Activated B cell treated with CpG ODN at 0.5 μM for 24 hours (primary cell): ENCODE data around the gene OSTN. TPM values are rescaled to one million over a fixed set of nuclear protein-coding genes. Genes with fewer than 3 reads are reported as not detected.
"Not testable (repeated sequence)": the region's sequence is repeated elsewhere in the genome, so short reads cannot be mapped to it uniquely, and the experiment has no call there.

Source experiments
- ATAC-seq: fragments of 200-7000 bp; cut with Tn5 transposase; one replicate; pipeline ENCODE4 v1.10.0; 2021; ENCODE audit warnings: low read depth, mild to moderate bottlenecking, moderate library complexity
- CTCF ChIA-PET: fragments of 350-600 bp; sonication (Branson Sonifier 250); formaldehyde crosslinking; loops from one replicate; lab custom pipeline; 2021; ENCODE audit warnings: antibody characterized with exemption; lab: Charles Lee
- POLR2A ChIA-PET: fragments of 350-600 bp; sonication (Branson Sonifier 250); formaldehyde crosslinking; loops from one replicate; lab custom pipeline; 2021; ENCODE audit warnings: antibody characterized with exemption; lab: Charles Lee
- DNase-seq: peaks from one replicate; pipeline ENCODE4 v3.0.0; 2022
- H3K27ac Mint-ChIP-seq: one replicate; pipeline ENCODE4 v1.8.0; 2020; ENCODE audit warnings: mixed read lengths
- H3K27me3 Mint-ChIP-seq: one replicate; pipeline ENCODE4 v1.8.0; 2021; ENCODE audit warnings: mixed read lengths
- H3K36me3 Mint-ChIP-seq: one replicate; pipeline ENCODE4 v1.8.0; 2021; ENCODE audit warnings: low read depth, mixed read lengths
- H3K4me1 Mint-ChIP-seq: one replicate; pipeline ENCODE4 v1.8.0; 2021; ENCODE audit warnings: mixed read lengths
- H3K4me3 Mint-ChIP-seq: one replicate; pipeline ENCODE4 v1.8.0; 2020; ENCODE audit warnings: mild to moderate bottlenecking, mixed read lengths
- H3K9me3 Mint-ChIP-seq: one replicate; pipeline ENCODE4 v1.8.0; 2020; ENCODE audit warnings: mixed read lengths
- intact Hi-C: fragments of 100-400 bp; cut with micrococcal nuclease; formaldehyde crosslinking; loops from one replicate; pipeline ENCODE4 v1.15.1; 2024
- total RNA-seq: library from RNA; stranded (reverse); gene quantifications from 2 replicates; pipeline ENCODE4 v1.2.3, GENCODE V29; 2022
- TF ChIP-seq, protein P1 (sequence below): fragments of 200-600 bp; IDR thresholded peaks from one replicate; pipeline ENCODE4 v1.8.0; 2022; ENCODE audit warnings: antibody characterized with exemption, mild to moderate bottlenecking

Gene OSTN
- total RNA-seq, 1 donor from 2014 or later: not detected

DNA sequence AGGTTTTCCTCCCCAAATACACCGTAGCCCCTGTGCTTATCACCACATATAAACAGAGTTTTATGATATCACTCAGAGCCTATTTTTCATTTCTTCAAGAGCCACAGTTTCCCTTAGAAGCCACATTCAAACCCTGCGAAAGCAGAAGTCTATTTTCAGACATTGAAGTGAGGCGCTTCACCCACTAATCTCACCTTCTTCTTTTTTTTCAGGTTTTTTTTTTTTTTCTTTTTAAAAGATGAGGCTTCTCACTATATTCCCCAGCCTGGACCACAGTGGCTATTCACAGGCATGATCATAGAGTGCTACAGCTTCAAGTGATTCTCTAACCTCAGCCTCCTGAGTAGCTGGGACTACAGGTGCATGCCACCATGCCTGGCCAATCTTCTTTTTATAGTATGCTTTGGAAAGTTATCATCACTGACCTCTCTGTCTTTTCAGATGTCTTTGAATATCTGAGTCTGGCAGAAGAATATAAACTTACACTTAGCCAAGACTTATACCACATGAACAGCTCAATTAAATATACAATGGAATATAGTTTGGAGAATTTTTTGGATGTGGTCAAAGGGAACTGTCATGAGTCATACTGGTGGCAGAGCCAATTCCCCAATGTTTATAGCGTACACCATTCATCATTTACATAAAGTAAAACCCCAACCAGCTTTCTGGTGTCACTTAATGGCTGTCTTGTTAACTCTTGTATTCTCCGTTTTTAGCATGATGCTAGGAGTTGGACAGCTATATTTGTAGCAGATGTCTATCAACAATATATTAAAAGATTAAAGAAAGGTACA, 70.4 kb downstream of the OSTN start:
- Mint-ChIP-seq H3K36me3 (no peaks in the 10 kb centered on the region), H3K27me3 (no peaks in the 10 kb centered on the region), H3K9me3 (peaks cover 2% of the 10 kb centered on the region), H3K4me3 (peak overlapping the region; percentile 68), H3K4me1 (peaks cover 51% of the 10 kb centered on the region), H3K27ac (peak overlapping the region; percentile 92)
- ATAC-seq (peak; percentile 64), DNase-seq (no peak)
- ChIA-PET CTCF (no interaction called here), POLR2A (interaction anchor here (0.6 to 4.5 kb wide), 11 partner anchors 10 to 93 kb away, joined by 3 to 25 read pairs (median 3); partner anchors contain the start of genes CCDC50 and UTS2B)
- intact Hi-C loops: loop anchor here (1.0 to 2.0 kb wide), 5 partner anchors 10 to 59 kb away; partner anchors contain the start of gene CCDC50
- TF ChIP-seq, protein P1, sequence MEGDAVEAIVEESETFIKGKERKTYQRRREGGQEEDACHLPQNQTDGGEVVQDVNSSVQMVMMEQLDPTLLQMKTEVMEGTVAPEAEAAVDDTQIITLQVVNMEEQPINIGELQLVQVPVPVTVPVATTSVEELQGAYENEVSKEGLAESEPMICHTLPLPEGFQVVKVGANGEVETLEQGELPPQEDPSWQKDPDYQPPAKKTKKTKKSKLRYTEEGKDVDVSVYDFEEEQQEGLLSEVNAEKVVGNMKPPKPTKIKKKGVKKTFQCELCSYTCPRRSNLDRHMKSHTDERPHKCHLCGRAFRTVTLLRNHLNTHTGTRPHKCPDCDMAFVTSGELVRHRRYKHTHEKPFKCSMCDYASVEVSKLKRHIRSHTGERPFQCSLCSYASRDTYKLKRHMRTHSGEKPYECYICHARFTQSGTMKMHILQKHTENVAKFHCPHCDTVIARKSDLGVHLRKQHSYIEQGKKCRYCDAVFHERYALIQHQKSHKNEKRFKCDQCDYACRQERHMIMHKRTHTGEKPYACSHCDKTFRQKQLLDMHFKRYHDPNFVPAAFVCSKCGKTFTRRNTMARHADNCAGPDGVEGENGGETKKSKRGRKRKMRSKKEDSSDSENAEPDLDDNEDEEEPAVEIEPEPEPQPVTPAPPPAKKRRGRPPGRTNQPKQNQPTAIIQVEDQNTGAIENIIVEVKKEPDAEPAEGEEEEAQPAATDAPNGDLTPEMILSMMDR: no peak

DNA sequence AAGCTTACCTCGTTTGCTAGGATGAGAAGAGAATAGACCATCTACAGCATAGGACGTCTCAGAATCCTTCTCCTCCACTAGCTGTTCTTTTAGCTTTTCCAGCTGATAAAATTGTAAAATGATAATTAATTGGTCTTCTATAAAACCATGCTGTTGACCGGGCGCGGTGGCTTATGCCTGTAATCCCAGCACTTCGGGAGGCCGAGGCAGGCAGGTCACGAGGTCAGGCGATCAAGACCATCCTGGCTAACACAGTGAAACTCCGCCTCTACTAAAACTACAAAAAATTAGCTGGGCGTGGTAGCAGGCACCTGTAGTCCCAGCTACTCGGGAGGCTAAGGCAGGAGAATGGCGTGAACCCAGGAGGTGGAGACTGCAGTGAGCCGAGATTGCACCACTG, 76.2 kb downstream of the OSTN start:
- Mint-ChIP-seq H3K27ac (peak overlapping the region; percentile 74), H3K4me1 (peaks cover 25% of the 10 kb centered on the region), H3K4me3 (peak overlapping the region; percentile 61)
- CTCF ChIA-PET, ATAC-seq, intact Hi-C loops, H3K9me3 Mint-ChIP-seq, H3K36me3 Mint-ChIP-seq, H3K27me3 Mint-ChIP-seq, DNase-seq: not testable (repeated sequence)
- POLR2A ChIA-PET: interaction anchor here (1.5 kb wide), 1 partner anchor 15 kb away, joined by 4 read pairs; no protein-coding TSS in a partner anchor

DNA sequence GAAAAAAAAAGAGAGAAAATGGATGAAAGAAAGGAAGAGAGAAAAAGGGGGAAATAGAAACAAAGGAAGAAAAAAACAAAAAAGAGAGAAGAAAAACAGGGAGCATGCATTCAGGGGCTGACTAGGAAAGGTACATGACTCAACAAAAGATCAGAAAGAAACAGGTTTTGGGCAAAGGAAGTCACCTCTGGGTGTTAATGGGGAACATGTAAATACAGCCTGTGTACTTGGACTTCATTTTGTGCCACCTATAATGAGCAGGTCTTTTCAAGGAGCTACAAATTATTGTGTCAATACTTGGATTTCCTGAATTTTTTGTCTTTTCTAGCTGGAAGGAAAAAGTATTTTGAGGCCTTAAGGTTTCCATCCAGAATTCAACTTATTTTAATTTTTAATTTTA, 76.7 kb downstream of the OSTN start:
- peaks cover 20% of the 10 kb centered on the region for H3K4me1 Mint-ChIP-seq
- ATAC-seq (no peak), DNase-seq (no peak)
- peak overlapping the region; percentile 61 for H3K4me3 Mint-ChIP-seq
- H3K27ac Mint-ChIP-seq: peak overlapping the region; percentile 74
- H3K36me3 Mint-ChIP-seq: no peaks in the 10 kb centered on the region
- H3K9me3 Mint-ChIP-seq: no peaks in the 10 kb centered on the region
- ChIA-PET CTCF (interaction anchor here (0.9 kb wide), 1 partner anchor 38 kb away, joined by 3 read pairs; no protein-coding TSS in a partner anchor), POLR2A (interaction anchor here (1.5 kb wide), 1 partner anchor 15 kb away, joined by 4 read pairs; no protein-coding TSS in a partner anchor)
- no peaks in the 10 kb centered on the region for H3K27me3 Mint-ChIP-seq
- intact Hi-C loops: no loop called here
- TF ChIP-seq, protein P1: no peak

DNA sequence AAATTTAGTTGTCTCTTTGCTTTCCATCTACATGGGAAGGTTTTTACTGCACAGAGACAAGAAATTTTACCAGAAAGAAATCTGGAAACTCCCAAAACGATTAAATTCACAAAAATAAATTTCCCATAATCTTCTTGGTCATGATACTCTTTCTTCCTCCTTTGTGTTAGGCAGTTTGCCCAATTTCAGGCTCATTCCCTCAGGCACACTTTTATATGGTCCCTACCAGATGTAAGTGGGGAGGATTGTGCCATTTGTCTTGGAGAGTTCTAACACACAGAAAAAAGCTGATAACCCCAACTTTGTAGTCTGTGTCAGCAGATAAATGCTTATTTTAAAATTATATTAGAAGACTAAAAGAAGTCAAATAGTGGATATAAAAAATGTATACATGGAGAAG, 81.1 kb downstream of the OSTN start:
- H3K4me1 Mint-ChIP-seq: peaks cover 24% of the 10 kb centered on the region
- DNase-seq: no peak
- no peak overlapping the region for H3K27ac Mint-ChIP-seq
- H3K4me3 Mint-ChIP-seq: no peak overlapping the region
- peaks cover under 1% of the 10 kb centered on the region for H3K9me3 Mint-ChIP-seq
- TF ChIP-seq, protein P1: no peak
- intact Hi-C loops: no loop called here
- ChIA-PET POLR2A (interaction anchor here (1.5 kb wide), 2 partner anchors 10 kb away, joined by 3 to 5 read pairs; no protein-coding TSS in a partner anchor), CTCF (no interaction called here)
- no peak for ATAC-seq
- no peaks in the 10 kb centered on the region for H3K36me3 Mint-ChIP-seq
- H3K27me3 Mint-ChIP-seq: no peaks in the 10 kb centered on the region

DNA sequence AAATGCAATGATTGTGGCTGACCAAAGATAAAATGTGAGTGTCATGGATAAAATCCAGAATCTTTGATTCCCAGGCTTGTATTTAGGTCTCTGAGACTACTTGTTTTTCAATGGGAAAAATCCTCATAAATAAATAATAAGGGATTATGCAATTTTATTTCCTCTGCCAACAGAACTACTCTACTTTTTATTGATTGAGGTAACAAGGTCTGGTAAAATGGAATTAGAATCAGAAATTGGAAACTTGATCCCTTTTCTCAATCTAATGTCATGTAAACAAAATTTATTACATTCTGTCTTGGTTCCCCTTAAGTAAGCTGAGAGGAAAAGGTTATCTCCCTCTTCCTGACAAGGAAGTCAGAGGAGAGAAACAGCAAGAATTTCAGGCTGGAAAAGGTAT, 81.8 kb downstream of the OSTN start:
- Mint-ChIP-seq H3K27ac (no peak overlapping the region), H3K9me3 (peaks cover 3% of the 10 kb centered on the region), H3K4me3 (no peak overlapping the region), H3K36me3 (no peaks in the 10 kb centered on the region), H3K27me3 (no peaks in the 10 kb centered on the region), H3K4me1 (peaks cover 19% of the 10 kb centered on the region)
- TF ChIP-seq, protein P1: no peak
- DNase-seq: no peak
- ChIA-PET CTCF (interaction anchor here (1.0 kb wide), 1 partner anchor 36 kb away, joined by 3 read pairs; no protein-coding TSS in a partner anchor), POLR2A (interaction anchor here (1.5 kb wide), 1 partner anchor 9 kb away, joined by 3 read pairs; no protein-coding TSS in a partner anchor)
- ATAC-seq: no peak
- intact Hi-C loops: loop anchor here (1.0 kb wide), 1 partner anchor 8 kb away; no protein-coding TSS in a partner anchor
